Skin epidermis (tissue), 12 donors: ENCODE results near the gene MYRIP.

Experiments
- H3K27ac ChIP-seq, 21 experiments: fragments of 200-600 bp; sonication (generic) in 11 of 21; one replicate each; pipeline ENCODE4 v1.5.0; 2020; ENCODE audit warnings: mild to moderate bottlenecking in 3 of 21, inconsistent platforms in 2 of 21, moderate library complexity in 2 of 21
- H3K4me3 ChIP-seq, 7 experiments: fragments of 200-600 bp; sonication (generic) in 2 of 7; one replicate each; pipeline ENCODE4 v1.5.0; 2020; ENCODE audit warnings: inconsistent platforms in 2 of 7, mild to moderate bottlenecking in 2 of 7, moderate library complexity in 1 of 7

MYRIP gene

DNA sequence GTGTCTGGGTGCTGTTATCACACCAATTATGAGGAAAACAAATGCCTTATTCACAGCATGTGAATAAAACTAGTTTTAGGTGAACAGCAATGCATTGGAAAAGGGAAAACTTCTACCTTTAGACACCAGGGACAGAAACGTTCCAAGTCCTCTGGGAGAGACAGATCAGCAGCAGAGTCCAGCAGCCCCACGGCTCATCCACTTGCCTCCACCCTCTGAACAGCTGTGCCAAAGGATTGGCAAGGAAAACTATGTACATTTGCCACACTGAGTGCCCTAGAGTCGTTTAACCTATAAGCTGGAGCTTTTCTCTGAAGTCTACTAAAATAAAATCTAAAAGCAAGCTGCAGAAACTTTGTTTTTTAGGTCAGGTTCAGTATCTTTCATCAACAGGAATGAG lies 392.4 kb downstream of the MYRIP start:
- no peak overlapping the region for H3K4me3 ChIP-seq
- H3K27ac ChIP-seq: no peak overlapping the region

DNA sequence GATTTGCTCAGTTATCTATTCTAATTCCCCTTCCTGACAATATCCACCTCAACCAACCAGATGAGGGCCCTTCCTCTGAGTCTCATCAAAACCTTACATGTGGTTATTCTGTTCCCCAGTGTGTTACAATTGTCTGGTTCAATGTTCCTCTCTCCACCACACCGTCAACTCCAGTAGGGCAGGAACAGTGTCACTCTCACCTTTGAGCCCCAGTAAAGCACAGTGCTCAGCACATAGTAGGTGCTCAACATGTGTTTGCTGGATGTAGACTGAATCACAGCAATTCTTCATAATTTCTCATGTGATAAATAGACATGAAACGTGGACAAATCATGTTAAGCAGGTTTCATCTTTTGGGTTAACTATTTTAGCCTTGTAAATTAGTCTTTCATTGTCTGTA lies 397.1 kb downstream of the MYRIP start:
- no peak overlapping the region for H3K27ac ChIP-seq
- no peak overlapping the region for H3K4me3 ChIP-seq

DNA sequence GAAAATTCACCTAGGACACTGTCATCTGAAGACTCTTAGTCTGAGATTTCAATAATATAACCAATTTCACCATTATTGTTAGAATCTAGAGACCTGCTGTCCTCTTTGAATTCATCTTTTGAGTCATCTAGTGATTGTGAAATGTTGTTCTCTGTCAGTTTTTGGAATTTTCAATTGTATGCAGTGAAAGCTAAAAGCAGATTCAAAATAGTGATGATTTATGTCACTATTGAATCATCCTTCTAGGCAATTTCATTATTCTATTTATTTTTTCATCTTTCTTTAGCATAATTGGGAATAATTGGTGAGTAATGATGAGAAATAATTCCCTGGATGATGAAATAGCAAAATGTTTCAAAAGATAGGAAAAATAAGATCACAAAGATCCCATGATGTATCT lies 398.4 kb downstream of the MYRIP start:
- Histone ChIP-seq H3K4me3 (no peak overlapping the region), H3K27ac (no peak overlapping the region)

DNA sequence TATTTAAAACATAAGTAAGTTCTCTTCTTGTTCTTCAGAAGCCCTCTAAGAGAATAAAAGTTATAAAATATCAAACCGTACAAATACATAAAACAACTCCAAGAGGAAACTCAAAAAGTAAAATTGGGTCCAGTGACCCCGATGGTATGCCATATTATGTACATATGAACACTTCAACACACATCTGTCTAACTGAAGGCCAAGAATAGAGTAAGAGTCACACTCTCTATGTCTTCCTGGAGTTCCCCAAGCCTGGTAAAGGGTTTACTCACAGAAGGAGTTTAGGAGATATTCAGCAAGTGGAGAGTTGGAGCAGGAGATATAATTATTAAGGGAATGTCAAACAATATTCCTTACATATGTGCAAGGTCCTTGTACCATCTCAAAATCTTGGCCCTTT lies 398.8 kb downstream of the MYRIP start:
- Histone ChIP-seq H3K4me3 (no peak overlapping the region), H3K27ac (no peak overlapping the region)

DNA sequence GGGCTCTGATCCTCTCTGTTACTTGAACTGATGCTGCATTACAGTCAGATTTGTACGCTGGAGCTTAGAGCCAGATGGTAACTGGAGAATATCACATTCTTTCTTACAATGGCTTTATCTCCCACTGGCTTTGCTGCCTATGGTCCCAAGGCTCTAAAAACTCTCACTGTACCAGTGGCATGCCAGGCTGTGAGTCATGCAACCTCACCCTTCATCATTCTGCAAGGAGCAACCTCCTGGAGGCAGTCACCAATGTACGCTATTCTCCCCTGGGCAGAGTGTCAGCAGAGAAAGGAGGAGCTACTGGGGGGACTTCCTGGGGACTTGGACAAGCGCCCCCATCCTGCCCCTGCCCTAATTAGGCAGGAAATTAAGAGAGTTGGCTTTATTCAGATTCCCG lies 402.2 kb downstream of the MYRIP start:
- Histone ChIP-seq H3K27ac (no peak overlapping the region), H3K4me3 (no peak overlapping the region)

DNA sequence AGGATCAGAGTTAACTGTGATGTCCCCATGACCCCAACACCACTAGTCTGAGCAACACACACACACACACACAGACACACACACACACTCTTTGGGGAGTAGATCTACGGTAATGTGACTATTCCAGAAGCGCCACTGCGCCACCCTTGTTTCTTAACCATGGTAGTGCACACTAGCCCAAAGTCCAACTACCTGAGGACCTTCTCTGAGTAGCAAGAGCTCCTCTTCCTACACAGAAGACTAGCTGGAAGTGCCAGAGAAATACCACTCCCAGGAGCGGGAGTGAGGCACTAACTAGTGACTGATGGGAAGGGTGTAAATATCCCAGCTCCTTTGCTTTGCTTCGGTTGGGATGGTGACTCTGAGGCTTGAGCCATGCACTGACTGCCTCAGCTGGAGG lies 404.1 kb downstream of the MYRIP start:
- no peak overlapping the region for H3K4me3 ChIP-seq
- no peak overlapping the region for H3K27ac ChIP-seq

DNA sequence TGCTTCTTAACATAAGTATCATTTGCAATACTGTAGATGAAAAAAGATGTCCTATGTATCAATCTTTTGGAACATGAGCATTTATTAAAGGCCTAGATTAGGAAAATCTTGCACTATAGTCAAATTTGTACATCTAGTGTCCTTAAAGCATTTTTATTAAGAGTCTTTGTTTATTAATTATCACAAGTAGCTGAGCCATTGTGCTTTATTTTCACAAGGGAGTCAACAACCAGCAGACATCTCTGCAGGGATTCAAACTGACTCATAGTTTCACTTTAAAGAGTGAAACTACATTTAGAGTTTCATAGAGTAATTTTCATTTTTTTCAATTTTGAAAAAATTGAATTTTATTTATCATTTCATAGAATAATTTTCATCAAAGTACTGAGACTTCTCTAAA lies 405.6 kb downstream of the MYRIP start:
- Histone ChIP-seq H3K27ac (no peak overlapping the region), H3K4me3 (no peak overlapping the region)

DNA sequence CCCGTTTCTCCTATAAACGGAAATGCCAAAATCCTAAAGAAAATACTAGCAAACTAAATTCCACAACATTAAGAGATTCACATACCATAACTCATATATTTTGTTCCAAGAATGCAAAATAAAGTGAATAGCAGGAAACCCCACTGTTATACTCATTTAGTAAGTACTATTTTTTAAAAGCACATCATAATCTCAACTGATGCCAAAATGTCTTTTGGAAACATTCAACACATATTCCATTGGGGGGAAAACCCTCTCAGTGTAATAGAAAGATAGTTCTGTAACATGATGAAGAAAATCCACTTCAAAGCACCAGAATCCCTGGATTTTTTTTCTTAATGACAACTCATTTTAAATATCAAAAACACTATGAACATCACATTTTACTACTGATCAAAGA lies 407.1 kb downstream of the MYRIP start:
- no peak overlapping the region for H3K4me3 ChIP-seq
- no peak overlapping the region for H3K27ac ChIP-seq

DNA sequence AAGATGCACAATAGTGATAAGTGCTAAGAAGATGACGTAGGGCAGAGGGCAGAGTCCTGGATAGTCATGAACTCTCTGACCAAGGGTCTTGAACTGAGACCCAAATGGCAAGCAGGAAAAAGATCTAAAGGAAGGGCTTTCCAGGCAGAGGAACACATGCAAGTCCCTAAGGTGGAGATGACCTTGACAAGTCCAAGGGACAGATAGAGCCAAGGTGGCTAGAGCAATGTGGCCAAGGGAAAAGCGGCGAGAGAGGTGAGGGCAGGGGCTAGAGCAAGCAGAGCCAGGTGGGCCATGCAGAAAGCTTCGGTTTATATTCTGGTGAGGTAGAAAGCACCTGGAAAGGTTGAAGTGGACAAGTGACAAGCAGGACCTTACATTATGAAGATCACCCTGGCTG lies 414.4 kb downstream of the MYRIP start:
- H3K27ac ChIP-seq: no peak overlapping the region
- H3K4me3 ChIP-seq: no peak overlapping the region

DNA sequence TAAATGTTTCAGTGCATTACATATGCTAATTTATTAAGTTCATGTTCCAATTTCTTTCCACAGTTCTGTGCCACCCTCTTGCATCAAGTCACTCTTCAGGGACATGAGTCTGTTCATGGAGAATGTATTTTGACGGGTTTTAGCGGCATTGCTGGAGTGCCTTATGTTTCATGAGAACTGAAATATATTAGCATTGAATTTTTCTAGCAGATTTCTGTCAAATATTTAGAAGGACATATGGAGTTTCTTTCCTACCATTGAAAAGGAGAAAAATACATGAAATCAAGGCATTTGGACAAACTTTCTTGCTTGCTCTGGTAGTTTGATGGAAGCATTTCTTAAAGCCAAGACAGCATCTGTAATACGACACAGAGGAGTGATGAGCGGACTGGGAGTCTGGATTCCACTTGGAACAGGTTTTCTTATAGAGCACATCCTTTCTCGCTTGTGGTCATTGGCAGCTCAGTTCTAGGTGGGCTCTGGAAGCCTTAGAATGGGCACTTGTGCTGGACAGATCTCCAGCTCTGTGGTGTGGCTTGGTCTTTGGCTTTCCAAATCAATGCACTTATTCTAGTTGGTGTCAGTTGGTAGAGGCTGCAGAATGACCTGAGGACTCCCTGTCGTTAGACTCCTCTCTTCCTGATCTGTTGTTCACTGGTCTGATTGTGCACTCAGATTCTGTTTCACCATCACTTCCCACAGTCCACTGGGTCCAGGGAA lies 415.5 kb downstream of the MYRIP start:
- no peak overlapping the region for H3K27ac ChIP-seq

DNA sequence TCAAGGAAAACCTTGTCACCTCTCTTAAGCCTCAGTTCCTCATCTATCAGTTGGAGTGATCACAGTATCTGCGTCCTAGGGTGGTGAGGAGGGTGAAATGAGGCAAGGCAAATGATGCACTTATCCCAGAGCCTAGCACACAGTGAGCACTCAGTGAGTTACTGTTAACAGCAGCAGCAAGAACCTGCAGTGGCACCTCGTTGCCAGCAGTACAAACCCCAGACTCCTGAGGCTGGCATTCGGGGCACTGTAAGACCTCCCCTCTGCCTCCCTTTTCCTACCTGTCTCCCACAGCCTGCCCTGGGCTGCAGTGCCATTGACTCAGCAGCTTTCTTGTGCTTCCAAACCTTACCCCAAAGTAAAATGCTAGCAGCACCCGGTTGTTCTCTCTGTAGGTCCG lies 417.2 kb downstream of the MYRIP start:
- Histone ChIP-seq H3K4me3 (no peak overlapping the region), H3K27ac (no peak overlapping the region)

More for the DNA sequence above, 415.5 kb downstream of the MYRIP start:
- no peak overlapping the region for H3K4me3 ChIP-seq

DNA sequence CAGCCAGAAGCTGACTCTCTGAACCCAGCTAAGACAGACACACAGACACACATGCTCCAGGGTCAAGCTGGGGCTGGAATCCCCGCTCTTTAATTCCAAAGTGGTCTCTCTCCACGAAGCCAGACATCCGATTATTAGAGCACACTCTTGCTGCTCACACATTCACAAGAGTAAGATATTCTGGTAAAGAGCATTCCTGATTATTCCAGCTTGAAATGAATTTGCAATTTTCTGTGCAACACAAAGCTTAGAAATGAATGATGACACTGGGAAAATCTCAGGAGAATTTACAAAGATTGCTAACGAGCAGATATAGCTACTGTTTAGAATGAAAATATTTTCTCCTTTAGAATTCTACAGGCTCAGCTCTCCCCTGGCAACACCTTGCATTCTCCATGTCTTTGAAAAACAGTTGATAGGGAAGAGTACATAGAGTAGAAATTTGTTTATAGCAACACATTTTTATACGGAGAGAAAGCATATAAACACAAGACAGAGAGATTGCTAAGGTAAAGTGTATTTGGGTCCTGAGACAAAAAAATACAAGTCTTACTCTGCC lies 419.5 kb downstream of the MYRIP start:
- Histone ChIP-seq H3K27ac (no peak overlapping the region), H3K4me3 (no peak overlapping the region)

DNA sequence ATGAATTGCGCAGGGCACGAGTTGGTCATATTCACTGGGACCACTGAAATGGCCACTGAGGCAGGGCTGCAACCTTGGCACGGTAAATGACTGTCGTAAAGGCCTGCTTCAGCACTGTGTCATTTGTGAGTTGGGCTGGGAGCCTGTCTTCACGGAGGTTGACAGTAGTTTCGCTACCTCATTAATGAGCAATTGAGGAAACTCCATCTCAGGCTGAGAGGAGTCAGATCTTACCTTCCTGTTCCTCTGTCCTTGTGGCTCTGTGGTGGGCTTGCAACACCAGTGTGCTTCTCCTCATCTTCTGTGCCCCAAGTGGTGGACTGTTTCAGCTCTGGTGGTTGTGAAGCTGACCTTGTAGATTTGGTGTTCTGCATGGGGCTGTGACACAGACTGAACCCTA lies 420.0 kb downstream of the MYRIP start:
- H3K4me3 ChIP-seq: no peak overlapping the region

DNA sequence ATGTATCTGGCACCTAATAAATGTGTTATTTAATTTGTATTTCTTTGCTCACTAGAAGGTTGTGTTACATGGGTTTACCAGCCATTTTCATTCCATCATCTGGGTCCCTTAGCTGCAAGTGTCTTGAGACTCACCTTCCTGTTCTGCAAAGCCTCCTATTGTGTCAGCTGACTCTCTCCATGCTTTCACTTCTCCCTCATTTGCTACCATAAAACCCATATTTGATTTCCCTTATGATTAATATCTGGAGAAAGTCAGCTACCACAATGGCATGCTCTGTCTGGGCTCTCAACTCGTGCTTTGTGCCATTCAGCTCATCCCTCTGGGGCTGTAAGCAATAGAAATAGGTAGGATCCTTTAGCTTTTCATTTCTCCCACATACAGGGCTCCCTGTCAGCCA lies 420.6 kb downstream of the MYRIP start:
- Histone ChIP-seq H3K4me3 (no peak overlapping the region), H3K27ac (no peak overlapping the region)

More for the DNA sequence above, 420.0 kb downstream of the MYRIP start:
- H3K27ac ChIP-seq: no peak overlapping the region

DNA sequence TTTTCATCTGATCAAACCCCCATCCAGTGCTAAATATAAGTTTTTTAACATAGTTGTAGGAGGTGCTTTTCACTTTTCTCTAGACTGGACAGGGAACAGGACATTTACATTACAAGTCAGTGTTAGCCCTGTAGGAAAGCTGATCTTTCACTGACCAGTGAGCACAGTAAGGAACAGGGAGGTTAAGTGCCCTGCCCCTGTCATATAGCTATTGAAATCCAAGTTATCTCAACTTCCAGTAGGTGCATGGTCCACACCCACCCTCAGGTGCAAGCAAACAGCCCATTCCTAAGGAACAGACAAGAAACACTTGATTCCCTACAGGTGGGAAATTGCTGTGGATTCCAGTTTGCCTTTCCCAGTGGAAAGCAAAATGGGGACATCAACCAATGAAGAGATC lies 421.0 kb downstream of the MYRIP start:
- H3K4me3 ChIP-seq: no peak overlapping the region
- H3K27ac ChIP-seq: no peak overlapping the region

DNA sequence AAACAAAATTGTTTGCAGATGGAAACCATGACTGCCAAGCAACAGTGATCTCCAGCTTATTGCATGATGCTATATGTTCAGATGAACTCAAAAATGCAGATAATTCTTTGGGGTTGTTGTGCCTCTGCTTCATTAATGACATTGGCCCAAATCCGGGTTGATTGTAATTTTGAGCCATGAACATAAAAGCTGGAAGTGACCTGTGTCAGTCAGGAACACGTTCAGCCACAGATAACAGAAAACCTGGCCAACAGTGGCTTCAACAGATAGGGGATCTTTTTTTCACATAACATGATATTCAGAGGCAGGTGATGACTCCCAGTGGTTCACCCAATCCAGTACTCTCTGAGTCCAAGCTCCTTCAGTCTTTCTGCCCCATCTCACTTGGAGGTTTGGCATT lies 423.2 kb downstream of the MYRIP start:
- Histone ChIP-seq H3K4me3 (no peak overlapping the region), H3K27ac (no peak overlapping the region)

DNA sequence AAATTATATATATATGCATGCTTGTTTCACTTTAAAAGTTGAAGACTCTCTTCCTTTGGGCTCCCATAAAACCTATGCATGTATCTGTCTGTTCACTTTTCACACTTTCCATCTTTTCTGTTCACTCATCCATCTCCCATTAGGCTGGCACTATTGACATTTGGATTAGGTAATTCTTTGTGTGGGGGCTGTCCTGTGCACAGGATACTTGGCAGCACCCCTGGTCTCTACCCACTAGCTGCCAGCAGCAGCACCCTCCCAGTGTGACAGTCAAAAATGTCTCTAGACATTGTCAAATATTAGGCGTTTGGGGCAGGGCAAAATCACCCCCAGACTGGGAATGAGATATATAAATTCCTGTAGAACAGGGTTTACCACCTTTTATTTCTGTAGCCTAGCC lies 427.8 kb downstream of the MYRIP start:
- no peak overlapping the region for H3K4me3 ChIP-seq

DNA sequence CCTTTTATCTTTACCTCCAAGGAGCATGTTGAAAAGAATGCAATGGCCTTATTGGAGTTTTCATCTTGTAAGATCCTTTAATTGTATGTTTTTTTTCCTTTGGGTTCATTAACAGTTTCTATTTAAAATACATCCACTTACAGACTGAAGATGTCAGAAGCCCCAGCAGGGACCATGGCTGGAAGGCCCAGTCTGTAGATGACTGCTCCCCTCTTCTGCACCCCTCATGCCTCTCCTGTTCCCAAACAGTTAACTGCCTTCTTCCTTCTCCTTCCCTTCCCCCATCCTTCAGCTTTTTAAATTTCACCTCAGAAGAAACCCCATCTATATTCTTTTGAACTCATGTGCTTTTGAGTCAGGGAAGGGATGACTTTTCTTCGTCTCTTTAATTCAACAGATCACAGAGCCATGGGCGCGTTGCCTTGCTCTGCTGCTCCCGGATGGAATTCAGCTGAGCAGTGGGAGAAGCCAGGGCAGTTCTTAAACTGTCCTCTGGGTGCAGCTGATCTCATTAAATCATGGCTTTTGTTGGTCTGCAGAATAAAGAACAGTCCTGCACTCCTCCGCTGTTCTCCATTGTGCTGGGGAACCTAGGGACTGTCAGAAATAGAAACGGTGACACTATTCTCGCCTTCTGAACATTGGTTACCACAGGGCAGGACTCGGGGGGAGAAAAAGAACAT lies 428.6 kb downstream of the MYRIP start:
- H3K27ac ChIP-seq: no peak overlapping the region
- H3K4me3 ChIP-seq: no peak overlapping the region

More for the DNA sequence above, 427.8 kb downstream of the MYRIP start:
- no peak overlapping the region for H3K27ac ChIP-seq

DNA sequence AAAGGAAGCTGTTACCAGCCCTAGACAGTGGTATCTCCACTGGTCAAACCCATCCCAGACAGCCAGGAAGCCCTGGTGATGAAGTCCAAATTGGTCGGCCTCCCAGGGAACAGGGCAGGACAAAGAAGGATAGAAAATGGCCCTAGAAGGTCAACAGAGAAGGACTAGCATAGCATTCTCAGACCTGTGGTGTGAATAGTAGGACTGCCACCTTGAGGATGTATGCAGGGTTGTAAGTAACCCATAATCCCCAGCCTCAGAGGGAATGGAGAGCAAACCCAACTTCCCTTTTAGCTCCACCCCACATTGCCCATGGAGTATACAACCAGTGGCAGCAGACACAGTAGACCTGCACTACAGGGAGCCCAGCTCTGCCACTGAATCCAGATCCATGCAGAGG lies 431.5 kb downstream of the MYRIP start:
- no peak overlapping the region for H3K27ac ChIP-seq

DNA sequence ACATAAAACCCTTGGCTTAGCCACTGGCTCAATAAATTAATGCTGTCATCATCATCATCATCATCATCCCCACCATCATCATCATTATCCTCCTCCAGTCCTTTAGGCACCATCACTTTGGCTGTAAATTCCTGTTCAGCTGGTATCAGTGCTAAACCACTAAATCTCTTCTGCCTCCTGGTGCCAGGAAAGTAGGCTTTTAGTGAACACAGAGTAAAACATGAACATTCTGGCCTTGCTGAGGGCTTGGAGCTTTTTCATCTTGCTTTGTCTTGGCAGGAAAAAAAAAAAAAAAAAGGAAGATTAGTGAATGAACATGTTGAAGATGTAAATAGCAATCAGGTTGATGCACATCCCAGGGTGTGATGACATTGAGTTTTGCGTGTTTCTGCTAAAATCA lies 432.8 kb downstream of the MYRIP start:
- H3K4me3 ChIP-seq: no peak overlapping the region
- no peak overlapping the region for H3K27ac ChIP-seq

More for the DNA sequence above, 431.5 kb downstream of the MYRIP start:
- no peak overlapping the region for H3K4me3 ChIP-seq

DNA sequence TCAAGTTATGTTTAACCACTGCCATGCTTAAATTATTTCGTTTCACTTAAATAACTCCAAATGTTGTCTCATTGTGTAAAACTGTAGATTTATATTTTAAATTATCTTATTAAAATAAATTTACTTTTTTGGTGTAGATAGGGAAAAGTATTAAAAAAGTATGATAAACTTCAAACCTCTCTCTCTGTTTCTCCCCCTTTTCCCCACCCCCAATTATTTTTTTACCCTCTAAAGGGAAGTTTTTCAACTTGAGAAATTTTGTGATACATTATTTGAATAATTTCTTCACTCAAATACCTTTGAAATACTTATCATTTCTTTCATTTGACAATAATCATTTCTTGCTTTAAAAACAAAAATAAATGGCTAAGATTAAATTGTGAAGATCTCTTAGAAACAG lies 433.2 kb downstream of the MYRIP start:
- Histone ChIP-seq H3K27ac (no peak overlapping the region), H3K4me3 (no peak overlapping the region)
